ENCODE measurements around the gene CAPS. TPM values are rescaled to one million over a fixed set of nuclear protein-coding genes. Genes with fewer than 3 reads are reported as not detected.
A peak's percentile ranks its signal among the peaks of the same experiment; 100 is the strongest.

CAPS gene
- 2.4 TPM for polyA plus RNA-seq (2013, experiment 1 of 2)
- 2.3 TPM for polyA plus RNA-seq (2013, experiment 2 of 2)

GRCh38 chr19:5913739-5914357 is at the start of gene CAPS:
Gene CAPS, plus strand, starts transcription at chr19:5914254. Its CDS starts 153 bp downstream, at chr19:5914407.
- Histone ChIP-seq H3K27me3 (ENCODE audit: control insufficient read depth in 1 of 2, insufficient read depth in 1 of 2, low read length in 2 of 2) (no peaks in the 10 kb centered on the region), H3K4ac (ENCODE audit: low read depth in 1 of 2, low read length in 2 of 2) (no peak within 1 kb of the TSS), H2BK120ac (ENCODE audit: low read depth, low read length) (no peak within 1 kb of the TSS), H4K8ac (ENCODE audit: low read length) (no peak within 1 kb of the TSS), H3K36me3 (ENCODE audit: control insufficient read depth in 1 of 2, insufficient read depth in 2 of 2, low read depth in 1 of 2, low read length in 2 of 2) (peaks cover 40 to 75% of the 10 kb centered on the region in 2 experiments), H2BK12ac (ENCODE audit: low read length in 2 of 2) (peak within 1 kb of the TSS in 1 of 2 experiments; percentile 10), H3K4me1 (ENCODE audit: control insufficient read depth, insufficient read depth, low read depth, low read length) (peaks cover 19% of the 10 kb centered on the region), H3K23ac (ENCODE audit: low read length in 2 of 2) (no peak within 1 kb of the TSS), H2BK5ac (ENCODE audit: low read depth, low read length, poor library complexity, severe bottlenecking) (peak within 1 kb of the TSS; percentile 46), H2AFZ (ENCODE audit: low read depth, low read length) (no peak within 1 kb of the TSS), H3K14ac (ENCODE audit: low read length in 2 of 2) (no peak within 1 kb of the TSS), H2AK5ac (ENCODE audit: low read length, severe bottlenecking) (peak within 1 kb of the TSS; percentile 14), H3K79me1 (replicated peaks; ENCODE audit: low read length, poor library complexity, severe bottlenecking) (peaks cover 19% of the 10 kb centered on the region), H3K27ac (ENCODE audit: low read length, poor library complexity, severe bottlenecking) (no peak within 1 kb of the TSS), H2BK15ac (ENCODE audit: low read depth, poor library complexity, severe bottlenecking) (no peak within 1 kb of the TSS), H3K4me2 (ENCODE audit: low read length, poor library complexity, severe bottlenecking) (no peak within 1 kb of the TSS), H3K18ac (ENCODE audit: low read depth in 1 of 2, low read length in 2 of 2) (no peak within 1 kb of the TSS), H3K4me3 (ENCODE audit: insufficient read depth in 1 of 2, low read depth in 1 of 2, low read length in 2 of 2) (no peak within 1 kb of the TSS), H4K91ac (ENCODE audit: low read length) (peak within 1 kb of the TSS; percentile 44), H3K9ac (ENCODE audit: low read length) (peak within 1 kb of the TSS; percentile 68), H3K9me3 (ENCODE audit: control insufficient read depth, low read length) (no peaks in the 10 kb centered on the region)
- 90% methylated on average over 10 of the region's 10 CpGs for WGBS
- no peak for DNase-seq

- Histone ChIP-seq H3K4ac (ENCODE audit: low read depth in 1 of 2, low read length in 2 of 2) (no peak overlapping the region), H4K91ac (ENCODE audit: low read length) (no peak overlapping the region), H3K4me2 (ENCODE audit: low read length, poor library complexity, severe bottlenecking) (no peak overlapping the region), H3K23ac (ENCODE audit: low read length in 2 of 2) (no peak overlapping the region), H3K14ac (ENCODE audit: low read length in 2 of 2) (peak overlapping the region in 1 of 2 experiments; percentile 30), H3K27ac (ENCODE audit: low read length, poor library complexity, severe bottlenecking) (no peak overlapping the region), H3K4me1 (ENCODE audit: control insufficient read depth, insufficient read depth, low read depth, low read length) (peaks cover 7% of the 10 kb centered on the region), H3K9ac (ENCODE audit: low read length) (no peak overlapping the region), H3K4me3 (ENCODE audit: insufficient read depth in 1 of 2, low read depth in 1 of 2, low read length in 2 of 2) (no peak overlapping the region), H2BK12ac (ENCODE audit: low read length in 2 of 2) (no peak overlapping the region), H2AK5ac (ENCODE audit: low read length, severe bottlenecking) (no peak overlapping the region), H2BK15ac (ENCODE audit: low read depth, poor library complexity, severe bottlenecking) (no peak overlapping the region), H4K8ac (ENCODE audit: low read length) (no peak overlapping the region), H3K9me3 (ENCODE audit: control insufficient read depth, low read length) (no peaks in the 10 kb centered on the region), H2BK5ac (ENCODE audit: low read depth, low read length, poor library complexity, severe bottlenecking) (no peak overlapping the region), H2AFZ (ENCODE audit: low read depth, low read length) (no peak overlapping the region), H3K36me3 (ENCODE audit: control insufficient read depth in 1 of 2, insufficient read depth in 2 of 2, low read depth in 1 of 2, low read length in 2 of 2) (no peaks in the 10 kb centered on the region), H2BK120ac (ENCODE audit: low read depth, low read length) (no peak overlapping the region), H3K79me1 (replicated peaks; ENCODE audit: low read length, poor library complexity, severe bottlenecking) (no peaks in the 10 kb centered on the region), H3K18ac (ENCODE audit: low read depth in 1 of 2, low read length in 2 of 2) (no peak overlapping the region), H3K27me3 (ENCODE audit: control insufficient read depth in 1 of 2, insufficient read depth in 1 of 2, low read length in 2 of 2) (peaks cover 0 to 42% of the 10 kb centered on the region in 2 experiments)
- WGBS, result 86% methylated on average over 14 of the region's 14 CpGs
- DNase-seq, result no peak
These were observed 49.1 kb upstream of the CAPS start for GRCh38 chr19:5864725-5865486.

- peaks cover 0 to 41% of the 10 kb centered on the region in 2 experiments for H3K27me3 ChIP-seq (ENCODE audit: control insufficient read depth in 1 of 2, insufficient read depth in 1 of 2, low read length in 2 of 2)
- no peak for DNase-seq
- H2BK5ac ChIP-seq (ENCODE audit: low read depth, low read length, poor library complexity, severe bottlenecking), result no peak overlapping the region
- H2AFZ ChIP-seq (ENCODE audit: low read depth, low read length), result no peak overlapping the region
- no peak overlapping the region for H3K18ac ChIP-seq (ENCODE audit: low read depth in 1 of 2, low read length in 2 of 2)
- H3K9ac ChIP-seq (ENCODE audit: low read length), result no peak overlapping the region
- no peak overlapping the region for H2BK15ac ChIP-seq (ENCODE audit: low read depth, poor library complexity, severe bottlenecking)
- no peak overlapping the region for H2AK5ac ChIP-seq (ENCODE audit: low read length, severe bottlenecking)
- no peak overlapping the region for H3K27ac ChIP-seq (ENCODE audit: low read length, poor library complexity, severe bottlenecking)
- H2BK12ac ChIP-seq (ENCODE audit: low read length in 2 of 2), result no peak overlapping the region
- H3K4me3 ChIP-seq (ENCODE audit: insufficient read depth in 1 of 2, low read depth in 1 of 2, low read length in 2 of 2), result no peak overlapping the region
- H3K79me1 ChIP-seq (replicated peaks; ENCODE audit: low read length, poor library complexity, severe bottlenecking), result no peaks in the 10 kb centered on the region
- no peak overlapping the region for H4K8ac ChIP-seq (ENCODE audit: low read length)
- no peaks in the 10 kb centered on the region for H3K9me3 ChIP-seq (ENCODE audit: control insufficient read depth, low read length)
- no peaks in the 10 kb centered on the region for H3K36me3 ChIP-seq (ENCODE audit: control insufficient read depth in 1 of 2, insufficient read depth in 2 of 2, low read depth in 1 of 2, low read length in 2 of 2)
- no peak overlapping the region for H2BK120ac ChIP-seq (ENCODE audit: low read depth, low read length)
- WGBS, result 89% methylated on average over 11 of the region's 11 CpGs
- H4K91ac ChIP-seq (ENCODE audit: low read length), result no peak overlapping the region
- H3K4me2 ChIP-seq (ENCODE audit: low read length, poor library complexity, severe bottlenecking), result no peak overlapping the region
- no peak overlapping the region for H3K4ac ChIP-seq (ENCODE audit: low read depth in 1 of 2, low read length in 2 of 2)
- H3K23ac ChIP-seq (ENCODE audit: low read length in 2 of 2), result no peak overlapping the region
- H3K4me1 ChIP-seq (ENCODE audit: control insufficient read depth, insufficient read depth, low read depth, low read length), result peaks cover 7% of the 10 kb centered on the region
- peak overlapping the region in 1 of 2 experiments; percentile 6 for H3K14ac ChIP-seq (ENCODE audit: low read length in 2 of 2)
These were observed 48.3 kb upstream of the CAPS start for GRCh38 chr19:5865772-5866171.
